MG63 (cell line): ENCODE results near the gene RAB3B. TPM values are rescaled to one million over a fixed set of nuclear protein-coding genes. Genes with fewer than 3 reads are reported as not detected.
"Not testable (repeated sequence)": the region's sequence is repeated elsewhere in the genome, so short reads cannot be mapped to it uniquely, and the experiment has no call there.

ENCODE experiments used
- DNase-seq: peaks from one replicate; pipeline ENCODE4 v3.0.0-alpha.2; 2020
- H3K27me3 ChIP-seq: fragments of 250-450 bp; sonication (Bioruptor Pico); 2 replicates; pipeline ENCODE4 v1.5.1; 2020; ENCODE audit warnings: mild to moderate bottlenecking, moderate library complexity
- H3K36me3 ChIP-seq: fragments of 250-450 bp; sonication (Bioruptor Pico); 2 replicates; pipeline ENCODE4 v1.5.1; 2020; ENCODE audit warnings: mild to moderate bottlenecking, moderate library complexity
- H3K4me3 ChIP-seq: fragments of 250-450 bp; sonication (Bioruptor Pico); 2 replicates; pipeline ENCODE4 v1.5.1; 2020; ENCODE audit warnings: mild to moderate bottlenecking, moderate library complexity
- H3K9me3 ChIP-seq: fragments of 250-450 bp; sonication (Bioruptor Pico); 2 replicates; pipeline ENCODE4 v1.5.1; 2020; ENCODE audit warnings: mild to moderate bottlenecking, moderate library complexity
- total RNA-seq: library from RNA; depleted of rRNA; stranded (reverse); fragments of >200 nt; shearing (Covaris generic); gene quantifications from 2 replicates; pipeline ENCODE4 v1.2.3, GENCODE V29; 2014; ENCODE audit warnings: low replicate concordance; rRNA removed

Gene RAB3B, protein sequence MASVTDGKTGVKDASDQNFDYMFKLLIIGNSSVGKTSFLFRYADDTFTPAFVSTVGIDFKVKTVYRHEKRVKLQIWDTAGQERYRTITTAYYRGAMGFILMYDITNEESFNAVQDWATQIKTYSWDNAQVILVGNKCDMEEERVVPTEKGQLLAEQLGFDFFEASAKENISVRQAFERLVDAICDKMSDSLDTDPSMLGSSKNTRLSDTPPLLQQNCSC
- total RNA-seq = 0.53 and 0.81 TPM in 2 replicates

DNA sequence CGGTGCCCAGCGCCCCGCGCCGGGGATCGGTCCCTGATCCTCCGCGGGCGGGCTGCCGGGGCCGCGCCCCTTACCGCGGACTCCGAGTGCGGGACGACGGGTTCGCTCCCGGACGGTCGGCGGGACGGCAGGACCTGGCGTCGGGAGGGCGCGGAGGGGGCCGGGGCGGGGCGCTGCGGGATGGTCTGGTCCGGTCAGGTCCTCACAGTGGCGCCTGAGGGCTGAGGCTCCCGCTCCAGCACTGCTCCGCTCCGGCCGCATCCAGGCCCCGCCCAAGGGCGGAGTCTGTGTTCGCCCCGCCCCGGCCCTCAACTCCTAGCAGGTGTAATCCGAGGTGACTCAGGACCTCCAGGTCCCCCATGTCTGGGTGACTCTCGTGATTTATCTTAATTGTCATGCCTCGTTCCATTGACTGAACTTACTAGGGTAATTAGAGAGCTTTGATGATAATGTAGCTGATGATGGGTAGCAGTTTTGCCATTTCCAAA, at the start of gene RAB3B:
TSS of gene RAB3B (minus strand) at position 223 of the 488 bp plus-strand sequence. CDS start 13,583 bp downstream, outside the sequence.
- peak; percentile 70 for DNase-seq
- H3K9me3 ChIP-seq = no peaks in the 10 kb centered on the region
- peak within 1 kb of the TSS; percentile 51 for H3K4me3 ChIP-seq
- H3K36me3 ChIP-seq = no peaks in the 10 kb centered on the region
- H3K27me3 ChIP-seq = peaks cover 7% of the 10 kb centered on the region

GRCh38 chr1:52037909-52038308, 47.4 kb upstream of the RAB3B start:
- no peak for DNase-seq
- Histone ChIP-seq H3K27me3 (no peaks in the 10 kb centered on the region), H3K4me3 (no peak overlapping the region), H3K9me3 (no peaks in the 10 kb centered on the region), H3K36me3 (peaks cover 22% of the 10 kb centered on the region)

GRCh38 chr1:52037402-52037814, 46.9 kb upstream of the RAB3B start:
- Histone ChIP-seq H3K36me3 (peaks cover 22% of the 10 kb centered on the region), H3K27me3 (no peaks in the 10 kb centered on the region), H3K9me3 (no peaks in the 10 kb centered on the region), H3K4me3 (no peak overlapping the region)
- no peak for DNase-seq

DNA sequence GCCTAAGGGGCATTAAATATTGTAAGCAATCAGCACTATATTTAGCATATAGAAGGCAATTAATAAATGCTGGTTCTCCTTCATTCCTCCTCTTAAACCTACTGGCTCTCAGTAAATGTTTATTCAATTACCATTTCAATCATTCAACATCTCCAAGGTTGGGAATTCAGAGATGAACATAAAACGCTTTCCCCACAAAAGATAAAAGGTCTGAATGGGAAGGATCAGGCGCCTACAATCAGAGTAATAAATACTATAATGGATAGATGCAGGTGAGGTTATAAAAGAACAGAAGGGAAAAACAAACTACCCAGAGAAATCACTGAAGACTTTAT, 43.5 kb upstream of the RAB3B start:
- Histone ChIP-seq H3K4me3 (peak overlapping the region; percentile 79), H3K36me3 (peaks cover 2% of the 10 kb centered on the region; the same call in 1 of the 2 replicates), H3K9me3 (no peaks in the 10 kb centered on the region), H3K27me3 (no peaks in the 10 kb centered on the region)
- DNase-seq = no peak

DNA sequence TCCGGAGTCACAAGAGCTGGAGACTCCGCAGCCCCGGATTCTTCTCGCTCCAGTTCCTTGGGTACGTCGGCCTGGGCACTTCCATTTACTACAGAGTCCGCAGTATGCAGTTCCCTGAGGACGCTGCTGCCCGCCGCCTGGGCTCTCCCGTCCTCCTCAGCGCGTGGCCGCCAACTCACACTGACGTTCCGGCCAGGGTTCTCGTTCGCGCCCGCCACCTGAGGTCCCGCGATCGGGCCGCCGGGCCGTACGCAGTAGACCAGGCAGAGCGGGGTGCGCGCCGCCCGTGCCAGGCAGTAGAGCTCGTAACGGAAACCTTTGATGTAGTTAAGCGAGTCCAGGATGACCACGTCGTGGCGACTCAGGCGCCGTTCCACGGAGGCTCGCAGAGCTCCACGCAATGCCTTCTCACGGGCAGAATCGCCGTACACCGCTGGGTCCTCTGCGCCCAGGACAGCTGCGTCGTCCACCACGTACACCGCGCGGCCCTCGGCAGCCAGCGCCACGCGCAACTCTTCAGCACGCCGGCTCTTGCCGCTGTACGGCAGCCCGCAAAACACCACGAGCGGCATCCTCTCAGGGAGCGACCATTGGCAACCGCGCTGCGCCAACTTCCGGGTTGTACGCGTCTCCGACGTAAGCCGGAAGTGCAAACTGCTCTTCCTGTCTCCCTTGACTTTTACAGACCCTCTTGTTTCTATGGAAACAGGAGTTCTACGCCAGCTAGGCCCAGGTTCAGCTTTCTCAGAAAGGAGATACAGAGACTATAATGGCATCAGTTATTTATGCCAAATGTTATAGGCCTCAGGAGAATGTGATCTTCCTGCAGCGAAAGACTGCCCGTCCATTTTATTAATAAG, 42.9 kb upstream of the RAB3B start, which contains the start of gene KTI12:
TSS of gene KTI12 (minus strand) at position 621 of the 860 bp plus-strand sequence. CDS start at position 572, 49 bp downstream.
- peak; percentile 89 for DNase-seq
- Histone ChIP-seq H3K36me3 (peaks cover 2% of the 10 kb centered on the region; the same call in 1 of the 2 replicates), H3K9me3 (no peaks in the 10 kb centered on the region), H3K27me3 (no peaks in the 10 kb centered on the region), H3K4me3 (peak within 1 kb of the TSS; percentile 79)

- H3K4me3 ChIP-seq = peak overlapping the region; percentile 79
- no peaks in the 10 kb centered on the region for H3K27me3 ChIP-seq
- no peaks in the 10 kb centered on the region for H3K9me3 ChIP-seq
- H3K36me3 ChIP-seq = peaks cover 2% of the 10 kb centered on the region; the same call in 1 of the 2 replicates
- DNase-seq = peak; percentile 55
Observed at GRCh38 chr1:52032785-52033131, 42.3 kb upstream of the RAB3B start.

DNA sequence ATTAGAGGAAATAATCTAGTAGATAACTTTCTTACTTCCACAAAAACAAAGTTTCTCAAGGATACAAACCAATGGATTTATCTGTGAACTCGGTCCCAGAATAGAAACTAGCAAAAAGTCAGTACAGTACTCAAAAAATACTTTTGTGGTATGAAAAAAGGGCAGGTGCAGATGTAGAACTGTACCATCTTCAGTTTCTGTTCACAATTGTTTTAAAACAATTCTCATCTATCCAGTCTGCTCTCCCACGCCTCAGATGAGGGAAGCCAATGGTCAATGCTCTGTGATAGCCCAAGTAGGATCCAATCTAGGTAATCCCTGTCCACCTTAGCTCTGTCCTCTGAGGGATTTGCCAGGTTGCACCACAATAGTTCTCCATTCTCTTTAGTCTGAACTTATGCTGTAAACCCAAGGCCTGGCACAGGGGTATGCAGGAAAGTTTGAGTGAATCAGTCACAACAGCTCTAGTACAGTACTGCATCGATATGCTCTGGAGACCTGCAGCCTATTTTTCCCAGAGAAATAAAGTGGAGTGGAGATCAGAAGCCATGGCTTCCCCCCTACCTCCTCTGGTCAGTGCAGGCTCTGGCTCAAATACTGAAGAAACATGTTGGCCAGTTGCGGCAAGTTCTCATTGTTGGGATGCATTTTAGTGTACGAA, 41.8 kb upstream of the RAB3B start:
- Histone ChIP-seq H3K36me3 (peaks cover 5% of the 10 kb centered on the region), H3K4me3 (peak overlapping the region; percentile 79), H3K9me3 (no peaks in the 10 kb centered on the region), H3K27me3 (no peaks in the 10 kb centered on the region)
- no peak for DNase-seq

GRCh38 chr1:52028839-52029238, 38.3 kb upstream of the RAB3B start:
- H3K36me3 ChIP-seq = peaks cover 21% of the 10 kb centered on the region
- not testable (repeated sequence) for H3K9me3 ChIP-seq, H3K4me3 ChIP-seq, DNase-seq, H3K27me3 ChIP-seq

GRCh38 chr1:52028328-52028727, 37.8 kb upstream of the RAB3B start:
- H3K4me3 ChIP-seq = no peak overlapping the region
- no peaks in the 10 kb centered on the region for H3K27me3 ChIP-seq
- no peak for DNase-seq
- peaks cover 25% of the 10 kb centered on the region for H3K36me3 ChIP-seq
- H3K9me3 ChIP-seq = no peaks in the 10 kb centered on the region

GRCh38 chr1:52026278-52026677, 35.8 kb upstream of the RAB3B start:
- Histone ChIP-seq H3K4me3 (no peak overlapping the region), H3K9me3 (no peaks in the 10 kb centered on the region), H3K27me3 (no peaks in the 10 kb centered on the region), H3K36me3 (peaks cover 27% of the 10 kb centered on the region)
- DNase-seq = no peak

GRCh38 chr1:52022133-52022532, 31.6 kb upstream of the RAB3B start:
- Histone ChIP-seq H3K27me3 (no peaks in the 10 kb centered on the region), H3K4me3 (no peak overlapping the region), H3K36me3 (peaks cover 30% of the 10 kb centered on the region), H3K9me3 (no peaks in the 10 kb centered on the region)
- no peak for DNase-seq

DNA sequence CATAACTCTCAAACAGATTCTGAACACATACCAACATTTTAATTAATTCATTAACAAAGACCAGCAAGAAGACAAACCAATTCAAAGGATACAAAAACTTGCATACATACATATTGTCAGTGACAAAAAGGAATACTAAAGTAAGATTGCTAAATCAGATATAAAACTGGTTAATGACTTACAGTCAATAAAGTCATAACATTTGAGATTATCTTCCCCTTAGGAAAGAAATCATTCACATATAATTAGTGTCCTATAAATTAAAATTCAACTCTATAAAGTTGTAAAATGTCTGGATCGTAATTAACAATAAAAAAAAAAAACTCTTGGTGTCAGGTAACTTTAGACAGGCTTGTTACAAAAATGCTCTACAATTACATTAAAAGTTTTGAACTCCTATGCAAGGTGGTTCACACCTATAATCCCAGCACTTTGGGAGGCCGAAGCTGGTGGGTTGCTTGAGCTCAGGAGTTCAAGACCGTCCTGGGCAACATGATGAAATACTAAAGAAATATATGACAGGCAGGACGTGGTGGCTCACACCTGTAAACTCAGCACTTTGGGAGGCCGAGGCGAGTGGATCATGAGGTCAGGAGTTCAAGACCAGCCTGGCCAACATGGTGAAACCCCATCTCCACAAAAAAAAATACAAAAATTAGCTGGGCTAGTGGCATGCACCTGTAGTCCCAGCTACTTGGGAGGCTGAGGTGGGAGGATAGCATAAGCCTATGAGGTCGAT, 17.7 kb upstream of the RAB3B start:
- Histone ChIP-seq H3K9me3 (no peaks in the 10 kb centered on the region; the same call in 1 of the 2 replicates), H3K27me3 (no peaks in the 10 kb centered on the region), H3K36me3 (no peaks in the 10 kb centered on the region), H3K4me3 (no peak overlapping the region)
- DNase-seq = no peak

GRCh38 chr1:52007215-52008002, 16.9 kb upstream of the RAB3B start:
- Histone ChIP-seq H3K27me3 (no peaks in the 10 kb centered on the region), H3K36me3 (no peaks in the 10 kb centered on the region), H3K9me3 (no peaks in the 10 kb centered on the region; the same call in 1 of the 2 replicates), H3K4me3 (no peak overlapping the region)
- no peak for DNase-seq

DNA sequence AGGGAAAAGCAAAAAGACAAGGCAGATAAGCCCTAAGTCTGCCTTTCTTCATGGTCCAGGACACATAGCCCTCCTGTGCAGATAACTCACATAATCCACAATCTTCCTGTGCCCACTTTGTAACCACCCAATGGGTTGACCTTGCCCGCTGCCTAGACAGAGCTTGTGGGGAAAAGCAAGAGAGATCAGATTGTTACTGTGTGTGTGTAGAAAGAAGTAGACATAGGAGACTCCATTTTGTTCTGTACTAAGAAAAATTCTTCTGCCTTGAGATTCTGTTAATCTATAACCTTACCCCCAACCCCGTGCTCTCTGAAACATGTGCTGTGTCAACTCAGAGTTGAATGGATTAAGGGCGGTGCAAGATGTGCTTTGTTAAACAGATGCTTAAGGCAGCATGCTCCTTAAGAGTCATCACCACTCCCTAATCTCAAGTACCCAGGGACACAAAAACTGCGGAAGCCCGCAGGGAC, 15.6 kb upstream of the RAB3B start:
- H3K36me3 ChIP-seq, DNase-seq, H3K27me3 ChIP-seq, H3K9me3 ChIP-seq, H3K4me3 ChIP-seq: not testable (repeated sequence)

DNA sequence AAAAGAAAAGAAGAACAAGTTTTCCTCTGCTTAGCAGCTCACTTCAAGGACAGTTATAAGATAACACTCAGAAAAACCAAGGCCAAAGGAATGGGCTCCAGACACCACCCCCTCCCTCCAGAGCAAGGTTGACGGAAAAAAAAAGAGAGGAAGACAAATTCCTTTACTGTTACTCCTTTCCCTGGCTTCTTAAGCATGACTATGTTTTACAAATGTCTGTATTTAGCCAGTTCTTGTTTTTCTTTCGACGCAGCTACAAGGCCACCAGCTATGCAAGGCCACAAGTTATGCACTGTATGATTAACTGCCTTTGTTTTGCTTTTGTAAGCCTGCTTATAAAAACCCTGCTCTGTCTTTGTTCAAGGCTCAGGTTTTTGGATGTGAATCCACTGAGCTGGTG, 15.0 kb upstream of the RAB3B start:
- not testable (repeated sequence) for H3K27me3 ChIP-seq, H3K36me3 ChIP-seq, DNase-seq, H3K4me3 ChIP-seq, H3K9me3 ChIP-seq

DNA sequence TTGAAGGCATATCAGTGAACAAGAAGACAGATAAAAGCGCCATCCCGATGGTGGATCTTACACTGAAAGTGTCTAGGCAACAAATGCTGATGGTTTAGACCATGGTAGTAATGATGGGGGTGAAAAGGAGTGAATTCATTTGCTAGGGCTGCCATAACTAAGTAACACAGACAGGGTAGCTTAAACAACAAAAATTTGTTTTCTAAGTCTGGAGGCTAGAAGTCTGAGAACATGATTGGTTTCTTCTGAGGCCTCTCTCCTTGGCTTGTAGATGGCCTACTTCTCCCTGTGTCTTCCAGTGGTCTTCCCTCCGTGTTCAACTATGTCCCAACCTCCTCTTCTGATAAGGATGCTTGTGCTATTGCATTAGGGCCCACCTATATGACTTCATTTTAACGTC, 13.4 kb upstream of the RAB3B start:
- H3K27me3 ChIP-seq = no peaks in the 10 kb centered on the region
- no peaks in the 10 kb centered on the region; the same call in 1 of the 2 replicates for H3K9me3 ChIP-seq
- no peaks in the 10 kb centered on the region for H3K36me3 ChIP-seq
- DNase-seq = no peak
- no peak overlapping the region for H3K4me3 ChIP-seq
